ENCODE results near the gene GRIN1.

Gene GRIN1

DNA sequence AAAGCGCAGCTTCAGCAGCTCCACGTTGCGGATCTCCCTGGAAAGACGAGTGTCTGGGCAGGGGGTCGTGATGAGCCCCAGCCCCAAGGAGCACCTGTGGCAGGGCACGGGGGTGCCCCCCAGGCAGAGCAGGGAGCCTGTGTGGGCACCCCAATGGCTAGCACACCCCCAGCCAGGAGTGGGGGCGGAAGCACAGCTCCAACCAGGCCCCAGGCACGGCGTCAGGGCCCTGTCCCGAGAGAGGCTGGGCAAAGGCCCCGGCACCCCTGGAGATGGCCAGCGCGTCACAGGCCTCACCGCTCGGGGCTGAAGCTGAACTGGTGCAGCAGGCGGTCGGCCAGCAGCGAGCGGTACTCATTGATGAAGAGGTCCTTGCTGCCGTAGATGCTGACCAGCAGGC lies 41.5 kb downstream of the GRIN1 start:
- no peak for DNase-seq

DNA sequence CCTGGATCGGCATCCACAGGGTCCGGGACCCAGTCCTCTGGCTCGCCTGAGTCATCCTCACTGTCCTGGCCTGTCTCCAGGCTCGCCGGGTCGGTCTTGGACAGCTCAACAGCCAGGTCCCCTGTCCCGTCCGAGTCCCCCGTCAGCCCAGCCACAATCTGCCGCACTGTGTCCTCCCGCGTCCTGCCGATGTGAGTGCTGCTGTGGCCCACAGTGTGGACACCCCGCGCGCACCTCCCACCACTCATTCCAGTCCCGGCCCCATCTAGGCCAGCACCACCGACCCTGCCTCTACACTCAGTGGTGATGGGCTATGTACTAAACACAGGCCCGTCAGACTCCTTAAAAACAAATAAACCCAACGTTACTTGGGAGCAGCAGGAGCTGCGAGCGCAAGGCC lies 42.7 kb downstream of the GRIN1 start:
- DNase-seq: no peak

DNA sequence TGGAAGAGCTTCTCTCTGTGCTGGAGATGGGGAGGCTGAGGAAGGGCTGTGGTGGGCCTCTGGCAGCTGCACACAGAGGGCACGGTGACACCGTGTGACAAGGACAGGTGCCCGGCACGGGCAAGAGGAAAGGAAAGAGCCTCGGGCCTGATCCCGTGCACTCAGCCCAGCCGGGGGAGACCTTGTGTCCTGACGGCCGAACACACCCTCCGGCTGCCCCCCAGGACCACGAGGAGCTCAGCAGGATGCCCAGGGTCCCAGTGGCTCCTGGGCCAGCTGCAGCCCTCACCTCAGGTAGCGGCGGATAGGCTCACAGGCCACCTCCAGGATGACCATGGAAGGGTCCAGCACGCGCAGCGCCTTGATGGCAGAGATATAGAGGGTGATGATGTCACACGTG lies 43.9 kb downstream of the GRIN1 start:
- no peak for DNase-seq

DNA sequence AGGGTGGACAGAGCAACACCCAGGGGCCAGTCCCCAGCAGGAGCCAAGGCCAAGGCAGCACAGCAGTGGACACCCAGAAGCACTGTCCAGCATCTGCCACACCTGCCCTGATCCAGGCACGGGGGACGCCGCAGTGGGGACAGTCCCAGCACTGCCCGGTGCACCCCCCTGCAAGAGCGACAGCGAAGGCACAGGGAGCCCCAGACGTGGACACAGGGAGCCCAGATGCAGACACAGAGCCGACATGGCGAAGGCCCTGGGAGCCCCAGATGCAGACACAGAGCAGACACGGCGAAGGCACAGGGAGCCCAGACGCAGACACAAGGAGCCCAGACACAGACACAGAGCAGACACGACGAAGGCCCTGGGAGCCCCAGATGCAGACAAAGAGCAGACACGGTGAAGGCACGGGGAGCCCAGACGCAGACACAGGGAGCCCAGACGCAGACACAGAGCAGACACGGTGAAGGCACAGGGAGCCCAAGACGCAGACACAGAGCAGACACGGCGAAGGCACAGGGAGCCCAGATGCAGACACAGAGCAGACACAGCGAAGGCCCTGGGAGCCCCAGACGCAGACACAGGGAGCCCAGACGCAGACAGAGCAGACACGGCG lies 45.1 kb downstream of the GRIN1 start:
- DNase-seq: no peak

DNA sequence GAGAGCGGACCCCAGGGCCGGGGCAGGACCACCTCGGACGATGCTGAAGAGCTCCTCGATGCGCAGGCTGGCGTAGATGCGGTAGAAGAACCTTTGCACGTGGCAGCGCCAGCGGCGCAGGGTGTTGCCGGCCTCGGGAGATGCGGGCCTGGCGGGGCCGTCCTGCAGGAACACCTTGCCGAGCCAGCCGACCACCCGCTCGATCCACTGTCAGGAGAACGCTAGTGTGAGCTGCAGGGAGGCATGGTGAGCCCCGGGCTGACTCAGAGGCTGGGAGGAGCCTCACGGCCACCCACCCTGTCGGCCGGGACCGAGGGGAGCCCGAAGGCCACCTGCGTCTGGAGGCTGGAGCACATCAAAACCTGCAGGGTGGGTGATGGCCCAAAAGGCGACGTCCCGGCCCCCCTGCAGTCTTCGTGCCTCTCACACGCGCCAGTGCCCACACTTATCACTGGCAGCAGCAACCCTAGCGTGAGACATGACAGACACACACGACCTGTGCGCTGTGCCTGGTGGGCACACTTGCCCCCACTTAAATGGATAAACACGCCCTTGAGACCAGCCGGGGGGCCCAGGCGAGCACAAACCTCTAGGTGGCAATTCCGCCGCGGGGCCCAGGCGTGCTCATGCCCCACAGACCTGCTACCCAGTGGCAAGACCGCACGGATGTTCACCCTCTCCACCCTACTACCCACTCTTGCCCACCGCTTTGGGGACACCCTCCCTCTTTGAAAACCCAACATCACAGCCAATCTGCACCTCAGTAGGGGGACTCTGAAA lies 46.1 kb downstream of the GRIN1 start:
- DNase-seq: no peak

DNA sequence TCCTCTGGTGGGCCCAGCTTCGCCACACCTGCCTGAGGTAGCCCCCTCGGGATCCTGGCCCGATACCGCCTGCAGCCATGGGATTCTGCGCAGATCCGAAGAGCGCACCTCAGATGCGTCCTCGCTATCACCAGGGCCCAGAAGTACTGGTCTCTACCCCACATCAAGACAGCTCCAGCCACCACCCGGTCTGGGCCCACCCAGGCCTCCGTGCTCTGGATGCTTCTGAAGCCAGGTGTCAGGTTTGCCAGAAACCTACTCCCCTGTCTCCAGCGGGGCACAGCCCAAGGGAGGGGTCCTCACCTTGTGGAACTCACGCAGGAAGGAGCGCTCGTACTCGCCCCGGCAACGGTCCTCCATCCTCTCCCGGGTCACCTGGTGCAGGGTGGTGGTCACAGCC lies 47.0 kb downstream of the GRIN1 start:
- DNase-seq: no peak

DNA sequence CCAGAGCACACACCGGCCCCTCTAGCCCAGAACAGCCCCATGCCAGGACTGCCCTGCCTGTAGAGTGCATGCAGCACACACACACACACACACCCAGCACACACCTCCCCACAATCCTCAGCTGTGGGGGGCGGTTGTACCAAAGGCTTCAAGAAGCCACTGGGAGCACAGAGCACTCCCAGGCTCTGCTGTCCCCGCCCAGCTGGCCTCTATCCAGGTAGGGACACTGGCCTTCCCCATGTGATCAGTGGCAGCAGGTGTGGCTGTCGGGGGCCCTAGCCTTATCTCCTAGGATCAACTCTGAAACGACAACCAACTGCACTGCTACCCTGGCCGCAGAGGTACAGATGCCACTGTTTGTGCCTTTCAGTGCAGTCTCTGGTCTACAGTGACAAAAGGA lies 47.4 kb downstream of the GRIN1 start:
- no peak for DNase-seq

DNA sequence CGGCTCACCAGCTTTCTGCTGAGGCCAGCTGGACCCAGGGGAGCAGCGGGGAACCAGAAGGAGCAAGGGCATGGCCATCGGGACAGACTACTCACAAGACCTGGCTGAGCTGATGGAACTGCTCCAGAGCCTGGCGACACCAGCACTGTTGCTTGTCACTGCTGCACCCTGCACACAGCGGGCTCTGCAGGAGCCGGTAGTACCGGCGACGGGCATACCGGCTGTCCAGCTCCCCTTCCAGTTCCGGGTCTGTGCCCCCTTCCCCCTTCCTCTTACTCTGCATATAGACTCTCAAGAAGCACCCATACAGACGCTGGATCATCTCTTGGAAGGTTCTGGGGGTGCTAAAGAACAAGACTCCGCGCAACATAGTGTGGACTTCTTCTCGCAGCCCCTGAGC lies 48.4 kb downstream of the GRIN1 start:
- DNase-seq: no peak

DNA sequence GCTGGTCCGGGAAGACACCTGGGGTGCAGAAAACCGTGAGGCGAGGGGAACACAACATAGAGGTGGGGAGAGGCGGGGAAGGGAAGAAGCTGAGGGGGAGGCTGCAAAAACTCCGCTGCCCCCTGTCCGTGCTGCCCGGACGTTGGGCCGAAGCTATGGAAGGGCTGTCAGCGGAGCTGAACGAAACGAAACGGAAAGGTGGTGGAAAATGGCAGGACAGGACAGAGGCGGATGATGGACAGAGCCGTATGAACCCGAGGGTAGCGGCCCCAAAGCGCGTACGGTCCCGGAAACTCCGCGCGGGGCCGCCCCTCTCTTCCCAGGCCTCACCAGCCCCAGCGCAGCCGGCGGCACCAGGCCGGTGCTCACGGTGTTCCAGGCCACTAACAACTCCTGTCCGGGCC lies 49.1 kb downstream of the GRIN1 start:
- peak; percentile 7 for DNase-seq

DNA sequence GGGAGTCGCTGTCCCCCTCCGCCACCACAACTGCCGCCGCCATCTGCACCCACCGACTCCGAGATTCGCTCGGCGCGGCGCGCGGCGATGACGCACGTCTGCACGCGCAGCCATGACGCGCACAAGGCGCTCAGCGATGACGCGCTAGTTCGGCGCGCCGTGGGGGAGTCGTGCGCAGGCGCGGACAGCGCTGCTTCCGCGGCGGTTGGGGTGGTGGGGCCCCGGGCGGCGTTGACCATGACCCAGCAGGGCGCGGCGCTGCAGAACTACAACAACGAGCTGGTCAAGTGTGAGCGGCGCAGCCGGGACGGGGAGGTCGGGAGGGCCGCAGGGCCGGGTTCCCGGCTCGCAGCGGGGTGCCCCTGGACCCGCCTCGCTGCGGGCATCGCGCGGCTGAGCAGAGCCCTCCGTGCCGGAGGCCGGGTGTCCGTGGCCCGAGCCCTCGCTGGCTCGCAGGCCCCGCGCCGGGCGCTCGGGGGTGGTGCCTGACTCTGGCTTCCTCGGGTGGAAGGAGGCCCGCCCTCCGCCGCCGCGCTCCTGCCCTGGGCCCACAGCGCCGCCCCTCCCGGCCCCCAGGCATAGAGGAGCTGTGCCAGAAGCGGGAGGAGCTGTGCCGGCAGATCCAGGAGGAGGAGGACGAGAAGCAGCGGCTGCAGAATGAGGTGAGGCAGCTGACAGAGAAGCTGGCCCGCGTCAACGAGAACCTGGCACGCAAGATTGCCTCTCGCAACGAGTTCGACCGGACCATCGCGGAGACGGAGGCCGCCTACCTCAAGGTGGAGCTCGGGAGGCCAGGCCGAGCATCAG lies 49.7 kb downstream of the GRIN1 start, which contains the start of the genes ANAPC2 and SSNA1:
TSS of gene ANAPC2 (minus strand) at position 71 of the 807 bp plus-strand sequence. CDS start at position 43, 28 bp downstream.
TSS of gene SSNA1 (plus strand) at position 187 of the 807 bp plus-strand sequence. CDS start at position 238, 51 bp downstream.
- peak; percentile 92 for DNase-seq

DNA sequence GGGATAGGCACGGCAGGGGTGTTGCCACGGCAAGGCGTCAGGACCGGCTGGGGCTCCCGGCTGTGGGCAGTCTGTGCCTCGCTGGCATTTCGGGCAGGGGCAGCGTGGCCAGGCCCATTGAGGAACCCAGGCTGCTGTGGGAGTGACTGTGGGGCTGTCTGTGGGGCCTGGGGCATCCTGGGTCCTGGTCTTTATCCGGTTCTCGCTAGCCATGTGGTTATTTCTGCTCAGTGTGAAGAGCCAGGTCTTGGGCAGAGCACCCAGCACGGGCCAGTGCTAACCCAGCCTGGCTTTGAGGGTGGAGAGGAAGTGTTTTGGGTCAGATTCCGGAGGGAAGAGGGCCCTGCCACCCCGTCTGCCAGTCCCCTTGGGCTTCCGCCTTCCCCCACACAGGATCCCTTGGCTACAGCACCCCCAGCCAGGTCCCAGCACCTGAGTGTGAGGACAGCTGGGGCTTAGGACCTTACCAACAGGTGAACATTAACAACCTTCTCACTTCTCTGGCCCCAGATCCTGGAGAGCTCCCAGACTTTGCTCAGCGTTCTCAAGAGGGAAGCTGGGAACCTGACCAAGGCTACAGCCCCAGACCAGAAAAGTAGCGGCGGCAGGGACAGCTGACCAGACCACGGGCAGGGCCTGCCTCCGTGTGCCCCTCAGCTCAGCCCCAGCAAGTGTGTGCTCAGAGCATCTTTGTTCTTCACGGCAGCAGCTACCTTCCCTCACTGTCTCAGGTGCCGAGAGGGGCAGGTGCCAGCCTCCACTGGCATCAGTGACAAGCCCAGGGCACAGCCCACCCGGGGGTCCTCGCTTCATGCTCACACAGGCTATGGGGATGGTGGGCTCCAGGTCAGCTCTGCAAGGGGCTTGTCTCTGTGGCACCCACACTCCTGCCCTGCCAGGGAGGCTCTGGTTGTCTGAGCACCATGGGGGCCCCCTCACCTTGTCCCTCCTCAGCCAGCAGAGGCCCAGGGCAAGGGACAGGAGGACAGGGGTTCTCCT lies 50.6 kb downstream of the GRIN1 start:
- no peak for DNase-seq

DNA sequence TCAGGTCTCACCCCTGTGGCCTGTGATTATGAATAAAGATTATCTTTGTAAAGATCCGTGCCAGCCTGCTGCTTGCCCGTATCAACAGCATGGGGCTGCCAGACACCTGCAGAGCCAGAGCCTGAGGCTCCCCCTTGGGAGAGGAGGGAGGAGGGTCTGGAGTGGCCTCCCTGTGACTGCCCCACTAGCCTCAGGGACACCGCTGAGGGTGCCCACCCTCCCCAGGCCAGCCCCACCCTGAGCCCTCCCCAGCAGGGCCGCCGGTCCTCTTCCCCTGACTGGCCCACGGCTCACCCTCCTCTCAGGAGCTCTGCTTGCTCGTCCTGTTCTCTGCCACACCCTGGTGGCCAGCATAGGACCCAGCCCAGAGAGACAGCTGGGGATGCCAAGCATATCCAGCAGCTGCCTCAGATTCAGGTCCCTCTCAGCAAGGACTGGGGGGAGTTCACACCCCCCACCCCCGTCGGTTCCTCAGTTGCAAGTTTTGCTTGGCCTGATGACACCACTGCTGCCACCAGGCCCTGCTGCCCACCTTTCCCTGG lies 51.4 kb downstream of the GRIN1 start:
- no peak for DNase-seq

DNA sequence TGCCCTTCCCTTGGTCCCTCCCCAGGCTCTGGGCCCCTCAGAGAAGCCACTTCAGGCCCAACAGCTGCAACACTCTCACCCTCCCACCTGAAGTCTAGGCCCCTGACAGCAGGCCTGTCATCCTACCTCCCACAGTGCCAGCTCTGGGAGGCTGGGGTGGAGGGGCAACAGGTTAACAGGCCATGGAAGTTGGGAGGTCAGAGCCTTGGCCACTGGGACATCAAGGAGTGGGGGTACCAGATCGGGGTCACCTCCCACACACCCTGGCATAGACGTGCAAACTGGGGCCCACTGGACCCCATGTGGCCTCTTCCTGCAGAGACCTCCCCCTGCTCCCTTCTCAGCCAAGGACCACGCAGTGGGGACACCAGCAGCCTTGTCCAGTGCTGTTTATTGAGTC lies 52.3 kb downstream of the GRIN1 start:
- no peak for DNase-seq

DNA sequence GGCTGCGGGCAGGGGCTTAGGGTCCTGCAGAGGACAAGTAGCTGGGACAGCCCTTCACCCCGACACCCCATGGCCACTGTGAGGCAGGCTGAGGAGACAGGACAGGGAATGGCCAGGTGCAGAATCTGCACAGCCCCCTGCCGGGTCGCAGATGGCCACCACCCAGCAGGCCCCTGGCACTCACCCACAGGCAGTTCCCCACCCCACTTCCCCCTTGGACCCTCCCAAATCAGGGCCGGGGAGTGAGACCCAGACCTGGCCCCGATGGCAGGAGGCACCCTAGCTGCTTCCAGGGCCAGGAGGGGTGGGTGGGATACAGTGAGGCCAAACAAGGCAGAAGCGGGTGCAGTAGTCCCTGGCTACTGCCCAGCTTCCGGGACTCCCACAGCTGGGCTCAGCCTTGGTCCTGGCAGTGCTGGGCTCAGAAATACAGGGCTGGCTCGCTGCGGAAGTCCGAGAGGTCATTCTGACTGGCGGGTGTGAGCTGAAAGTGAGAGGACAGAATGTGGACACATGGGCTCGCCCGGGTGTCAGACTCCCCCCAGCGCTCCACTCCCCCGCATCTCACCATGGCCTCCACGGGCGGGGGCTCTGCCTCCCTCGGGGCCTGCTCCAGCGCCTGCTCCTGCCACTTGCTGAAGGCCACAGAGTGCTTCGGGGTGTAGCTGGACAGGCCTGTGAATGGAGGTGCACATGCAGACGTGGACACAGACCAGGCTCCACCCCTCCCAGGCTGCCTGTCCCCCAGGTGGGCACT lies 52.9 kb downstream of the GRIN1 start:
- DNase-seq: no peak

DNA sequence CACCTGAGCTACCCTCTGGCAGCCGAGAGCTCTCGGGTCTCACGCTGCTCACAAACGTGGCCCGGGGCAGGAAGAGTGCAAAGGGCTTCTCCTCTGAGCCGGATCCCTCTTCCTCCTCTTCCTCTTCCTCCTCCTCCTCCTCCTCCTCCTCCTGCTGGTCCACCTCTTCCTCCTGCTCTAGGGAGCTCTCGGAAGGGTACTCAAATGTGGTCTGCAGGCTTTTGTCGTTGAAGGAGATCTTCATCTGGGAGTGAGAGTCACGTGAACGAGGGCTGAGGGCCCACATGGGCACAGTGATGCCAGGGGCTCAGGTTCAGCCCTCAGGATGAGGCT lies 53.5 kb downstream of the GRIN1 start:
- DNase-seq: no peak

DNA sequence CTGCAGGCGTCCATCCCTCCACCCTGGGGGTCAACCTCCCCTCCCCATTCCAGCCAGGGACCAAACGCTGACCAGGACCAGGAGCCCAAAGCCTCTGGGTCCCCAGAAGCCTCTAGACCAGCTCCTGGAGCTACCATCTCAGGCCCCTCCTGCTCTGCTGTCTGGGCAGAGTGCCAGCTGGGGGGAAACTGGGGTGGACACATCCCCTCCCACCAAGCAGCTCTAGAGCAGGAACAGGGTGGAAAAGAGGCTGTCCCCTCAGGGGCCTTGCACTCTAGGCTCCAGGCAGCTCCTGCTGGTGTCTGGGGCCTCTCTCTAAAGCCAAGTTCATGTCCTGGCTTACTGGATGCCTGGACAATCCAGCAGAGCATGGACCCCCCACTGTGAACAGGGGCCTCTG lies 53.9 kb downstream of the GRIN1 start:
- DNase-seq: no peak

DNA sequence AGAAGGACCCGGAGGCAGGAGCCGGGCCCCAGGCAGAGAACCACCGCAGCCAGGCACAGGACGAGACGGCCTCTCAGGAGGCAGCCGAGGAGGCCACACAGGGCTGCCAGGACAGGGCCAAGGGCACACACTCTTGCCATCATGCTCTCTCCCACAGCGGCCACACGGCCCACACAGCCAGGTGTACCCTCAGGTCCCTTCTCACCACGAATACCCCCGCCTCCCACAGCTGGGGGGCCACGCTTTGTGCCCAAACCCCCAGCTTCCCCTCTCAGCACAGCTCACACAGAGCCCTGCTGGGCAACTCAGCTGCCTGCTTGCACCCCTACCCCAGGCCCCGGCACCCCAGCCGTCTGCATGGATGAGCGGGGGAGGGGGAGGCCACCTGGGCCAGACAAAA lies 54.8 kb downstream of the GRIN1 start:
- DNase-seq: no peak

DNA sequence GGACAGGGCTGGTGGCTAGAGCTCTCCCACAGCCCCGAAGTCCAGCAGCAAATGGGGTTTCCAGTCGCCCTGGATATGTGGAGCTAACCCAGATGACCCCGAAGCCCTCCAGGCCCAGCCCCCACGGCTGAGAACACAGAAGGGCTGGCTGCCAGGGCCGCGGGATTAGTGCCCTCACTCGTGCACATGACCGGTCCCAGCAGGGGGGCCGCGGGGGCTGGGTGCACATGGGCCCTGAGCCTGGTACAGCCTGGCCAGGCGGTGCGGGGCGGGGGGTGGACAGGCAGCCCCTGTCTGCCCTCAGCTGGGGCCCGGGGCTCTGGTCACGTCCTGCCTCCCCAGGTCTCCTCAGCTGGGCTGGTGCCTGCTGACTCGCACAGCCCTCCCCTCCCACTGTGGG lies 55.4 kb downstream of the GRIN1 start:
- no peak for DNase-seq

DNA sequence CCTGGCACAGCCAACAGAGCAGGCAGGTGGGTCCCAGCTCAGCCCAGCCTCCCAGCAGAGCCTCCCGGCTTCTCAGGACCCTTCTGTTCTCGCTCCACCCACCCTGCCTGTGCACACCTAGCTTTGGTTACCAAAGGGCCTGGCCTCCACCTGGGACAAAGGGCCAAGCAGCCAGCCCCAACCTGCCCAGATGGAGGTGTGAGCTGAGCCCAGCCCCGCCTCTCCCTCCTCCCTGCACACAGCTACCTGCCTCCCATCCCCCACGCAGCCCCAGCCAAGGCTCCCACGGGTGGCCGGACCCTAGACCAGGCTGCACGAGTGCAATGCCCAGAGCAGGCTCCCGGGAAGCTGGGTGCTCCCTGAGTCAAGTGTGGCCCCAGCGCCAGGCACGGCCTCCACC lies 56.0 kb downstream of the GRIN1 start:
- DNase-seq: no peak

DNA sequence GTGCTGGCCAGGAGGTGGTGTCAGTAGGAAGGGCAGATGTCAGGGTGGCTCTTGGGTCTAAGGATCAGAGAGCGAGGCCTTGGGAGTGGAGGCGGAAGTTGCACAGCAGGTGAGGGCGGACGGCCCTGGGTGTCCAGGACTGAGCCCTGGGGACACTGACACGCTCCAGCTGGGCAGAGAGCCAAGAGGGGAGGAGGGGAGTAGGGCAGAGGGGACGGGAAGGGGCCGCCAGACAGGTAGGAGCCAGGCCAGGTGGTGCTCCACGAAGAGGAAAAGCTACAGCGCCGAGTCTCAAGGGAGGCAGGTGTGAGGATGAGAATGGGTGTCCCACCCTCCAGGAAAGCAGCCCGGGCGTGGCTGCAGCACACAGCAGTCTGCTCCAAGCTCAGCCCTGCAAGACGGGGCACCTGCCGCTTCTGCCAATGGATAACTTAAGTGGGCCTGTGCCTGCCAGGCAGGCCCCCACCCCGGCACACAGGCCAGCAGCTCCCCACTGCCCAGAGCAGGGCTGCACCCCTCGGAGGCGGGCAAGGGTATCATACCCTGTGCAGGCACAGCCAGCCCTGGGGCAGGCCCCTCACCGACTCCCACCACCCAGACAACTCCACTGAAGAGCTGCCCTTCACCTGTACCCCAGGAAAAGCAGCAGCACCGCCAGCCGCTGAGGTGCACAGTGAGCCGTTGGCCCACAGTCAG lies 56.7 kb downstream of the GRIN1 start:
- DNase-seq: no peak

All from inflammatory macrophage treated with lipopolysaccharide for 4 hours (primary cell).